ENCODE data around the gene RPL22. TPM values are rescaled to one million over a fixed set of nuclear protein-coding genes. Genes with fewer than 3 reads are reported as not detected.

RPL22 gene
- total RNA-seq, 4 donors from 2014 or later, result 56.5 to 170 (median 106) TPM

DNA sequence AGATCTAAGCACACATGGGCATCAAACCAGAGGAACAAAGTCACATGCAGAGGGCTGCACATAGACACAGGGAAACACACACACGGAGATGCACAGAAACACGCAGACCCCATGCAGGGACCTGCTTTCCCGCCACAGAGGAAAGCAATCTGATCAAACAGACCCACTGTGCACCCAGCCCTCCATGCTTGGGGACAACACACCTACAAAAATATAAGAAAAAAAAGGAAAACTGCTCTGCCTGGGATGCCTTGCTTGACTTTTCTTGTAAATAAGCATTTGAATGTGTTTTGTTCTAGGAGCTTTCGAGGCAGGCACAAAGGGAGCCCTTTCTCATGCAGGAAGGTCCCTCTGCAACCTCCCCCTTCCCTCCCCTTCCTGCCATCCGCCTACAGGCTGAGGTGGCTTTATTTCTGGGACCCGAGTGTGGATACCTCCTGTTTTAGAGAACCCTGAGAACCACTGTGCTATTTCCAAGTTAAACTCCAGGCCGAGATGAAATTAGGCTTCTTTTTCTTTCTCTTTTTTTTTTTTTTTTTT is 39.9 kb upstream of the RPL22 start:
- Histone ChIP-seq H3K27me3 (peaks cover 59% of the 10 kb centered on the region), H3K9me3 (no peaks in the 10 kb centered on the region), H3K4me1 (peaks cover 12 to 27% (median 19%) of the 10 kb centered on the region in 4 donors), H3K4me3 (no peak overlapping the region), H3K36me3 (no peaks in the 10 kb centered on the region), H3K27ac (no peak overlapping the region)
- in situ Hi-C loops (cut with MboI; ENCODE audit: low pct_ligation_motif_present in 1 of 4, low pct_unique_long_range_greater_than_20kb in 1 of 4, low sequenced_read_pairs in 3 of 4) (loop anchor here in 1 of 4 donors (25.0 kb wide), 1 partner anchor 173 kb away; the partner anchor contains the start of genes ESPN and HES2), intact Hi-C loops (cut with DNase I; ENCODE audit: low total_unique reads) (no loop called here)
- no peak for TF ChIP-seq POLR2AphosphoS5 (IDR thresholded peaks at IDR 0.05)
- TF ChIP-seq, protein P1, sequence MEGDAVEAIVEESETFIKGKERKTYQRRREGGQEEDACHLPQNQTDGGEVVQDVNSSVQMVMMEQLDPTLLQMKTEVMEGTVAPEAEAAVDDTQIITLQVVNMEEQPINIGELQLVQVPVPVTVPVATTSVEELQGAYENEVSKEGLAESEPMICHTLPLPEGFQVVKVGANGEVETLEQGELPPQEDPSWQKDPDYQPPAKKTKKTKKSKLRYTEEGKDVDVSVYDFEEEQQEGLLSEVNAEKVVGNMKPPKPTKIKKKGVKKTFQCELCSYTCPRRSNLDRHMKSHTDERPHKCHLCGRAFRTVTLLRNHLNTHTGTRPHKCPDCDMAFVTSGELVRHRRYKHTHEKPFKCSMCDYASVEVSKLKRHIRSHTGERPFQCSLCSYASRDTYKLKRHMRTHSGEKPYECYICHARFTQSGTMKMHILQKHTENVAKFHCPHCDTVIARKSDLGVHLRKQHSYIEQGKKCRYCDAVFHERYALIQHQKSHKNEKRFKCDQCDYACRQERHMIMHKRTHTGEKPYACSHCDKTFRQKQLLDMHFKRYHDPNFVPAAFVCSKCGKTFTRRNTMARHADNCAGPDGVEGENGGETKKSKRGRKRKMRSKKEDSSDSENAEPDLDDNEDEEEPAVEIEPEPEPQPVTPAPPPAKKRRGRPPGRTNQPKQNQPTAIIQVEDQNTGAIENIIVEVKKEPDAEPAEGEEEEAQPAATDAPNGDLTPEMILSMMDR (IDR thresholded peaks at IDR 0.05), result no peak
- no peak for TF ChIP-seq EP300 (IDR thresholded peaks at IDR 0.05; ENCODE audit: low read depth)
- no peak for TF ChIP-seq POLR2A (IDR thresholded peaks at IDR 0.05)
- no peak for DNase-seq
- 49 to 61% methylated on average over 4 to 7 of the region's 7 CpGs for WGBS, 2 donors (ENCODE audit: low coverage in 1 of 2)

GRCh38 chr1:6237093-6237492 is 37.7 kb upstream of the RPL22 start:
- DNase-seq, result no peak
- peaks cover 37% of the 10 kb centered on the region for H3K27me3 ChIP-seq
- H3K9me3 ChIP-seq, result no peaks in the 10 kb centered on the region
- no peak for TF ChIP-seq EP300 (IDR thresholded peaks at IDR 0.05; ENCODE audit: low read depth)
- TF ChIP-seq POLR2AphosphoS5 (IDR thresholded peaks at IDR 0.05), result no peak
- TF ChIP-seq, protein P1 (IDR thresholded peaks at IDR 0.05), result no peak
- TF ChIP-seq POLR2A (IDR thresholded peaks at IDR 0.05), result no peak
- intact Hi-C loops (cut with DNase I; ENCODE audit: low total_unique reads), result no loop called here
- H3K4me1 ChIP-seq, result peaks cover 12 to 23% (median 16%) of the 10 kb centered on the region in 4 donors
- peaks cover 0 to 13% (median 0%) of the 10 kb centered on the region in 4 donors for H3K36me3 ChIP-seq
- no peak overlapping the region for H3K27ac ChIP-seq
- no peak overlapping the region for H3K4me3 ChIP-seq
- WGBS, 2 donors (ENCODE audit: low coverage in 1 of 2), result 95 to 100% methylated on average over 4 of the region's 4 CpGs
- in situ Hi-C loops (cut with MboI; ENCODE audit: low pct_ligation_motif_present in 1 of 4, low pct_unique_long_range_greater_than_20kb in 1 of 4, low sequenced_read_pairs in 3 of 4), result loop anchor here in 1 of 4 donors (25.0 kb wide), 1 partner anchor 175 kb away; the partner anchor contains the start of genes ESPN and HES2

DNA sequence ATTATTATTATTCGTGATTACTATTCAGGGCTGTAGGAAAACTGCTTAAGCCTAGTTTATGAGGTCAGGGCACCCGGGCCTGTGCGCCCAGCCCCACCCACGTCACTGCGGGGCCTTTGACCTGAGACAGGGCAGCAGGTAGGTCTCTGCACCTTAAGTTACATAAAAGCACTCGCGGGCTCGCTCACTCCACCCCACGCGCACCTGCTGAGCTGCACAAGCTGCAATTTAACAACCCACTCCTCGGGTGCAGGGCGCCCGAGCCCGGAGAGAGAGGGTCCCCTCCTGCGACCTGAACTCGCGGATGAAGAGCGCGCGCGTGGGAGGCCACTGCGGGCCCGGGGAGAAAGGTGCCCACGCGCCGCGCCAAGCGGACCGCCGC is 35.9 kb upstream of the RPL22 start:
- no peaks in the 10 kb centered on the region for H3K9me3 ChIP-seq
- peak overlapping the region; percentile 63 to 95 (median 76) for H3K4me3 ChIP-seq
- H3K4me1 ChIP-seq, result peaks cover 8 to 16% (median 12%) of the 10 kb centered on the region in 4 donors
- TF ChIP-seq POLR2A (IDR thresholded peaks at IDR 0.05), result no peak
- TF ChIP-seq EP300 (IDR thresholded peaks at IDR 0.05; ENCODE audit: low read depth), result no peak
- WGBS, 2 donors (ENCODE audit: low coverage in 1 of 2), result 0% methylated on average over 2 to 21 of the region's 30 CpGs
- peak; percentile 74 for DNase-seq
- in situ Hi-C loops (cut with MboI; ENCODE audit: low pct_ligation_motif_present in 1 of 4, low pct_unique_long_range_greater_than_20kb in 1 of 4, low sequenced_read_pairs in 3 of 4), result loop anchor here in 1 of 4 donors (25.0 kb wide), 1 partner anchor 177 kb away; the partner anchor contains the start of genes ESPN and HES2
- peaks cover 0 to 25% (median 7%) of the 10 kb centered on the region in 4 donors for H3K36me3 ChIP-seq
- intact Hi-C loops (cut with DNase I; ENCODE audit: low total_unique reads), result no loop called here
- peak overlapping the region; percentile 71 to 87 (median 83) for H3K27ac ChIP-seq
- H3K27me3 ChIP-seq, result peaks cover 19% of the 10 kb centered on the region

GRCh38 chr1:6234502-6235295 is 35.3 kb upstream of the RPL22 start:
- intact Hi-C loops (cut with DNase I; ENCODE audit: low total_unique reads), result no loop called here
- Histone ChIP-seq H3K4me3 (peak overlapping the region; percentile 63 to 95 (median 76)), H3K4me1 (peaks cover 8 to 16% (median 12%) of the 10 kb centered on the region in 4 donors), H3K36me3 (peaks cover 0 to 30% (median 9%) of the 10 kb centered on the region in 4 donors), H3K9me3 (no peaks in the 10 kb centered on the region), H3K27ac (peak overlapping the region; percentile 71 to 87 (median 83)), H3K27me3 (peaks cover 13% of the 10 kb centered on the region)
- TF ChIP-seq, protein P1 (IDR thresholded peaks at IDR 0.05), result no peak
- TF ChIP-seq POLR2A (IDR thresholded peaks at IDR 0.05) (no peak), EP300 (IDR thresholded peaks at IDR 0.05; ENCODE audit: low read depth) (no peak), POLR2AphosphoS5 (IDR thresholded peaks at IDR 0.05) (no peak)
- 53 to 71% methylated on average over 8 to 20 of the region's 20 CpGs for WGBS, 2 donors (ENCODE audit: low coverage in 1 of 2)
- no peak for DNase-seq
- in situ Hi-C loops (cut with MboI; ENCODE audit: low pct_ligation_motif_present in 1 of 4, low pct_unique_long_range_greater_than_20kb in 1 of 4, low sequenced_read_pairs in 3 of 4), result loop anchor here in 1 of 4 donors (25.0 kb wide), 1 partner anchor 178 kb away; the partner anchor contains the start of genes ESPN and HES2

Data from transverse colon (tissue), 4 donors.